ENCODE data around the gene GNG13. TPM values are rescaled to one million over a fixed set of nuclear protein-coding genes. Genes with fewer than 3 reads are reported as not detected.

GNG13 gene
- total and polyA plus RNA-seq, 2 experiments from 2014 or later = 0.29 TPM; not detected in 1

GRCh38 chr16:807347-808084, 7.0 kb upstream of the GNG13 start:
- Mint-ChIP-seq H3K4me3 (peak overlapping the region; percentile 98), H3K36me3 (ENCODE audit: low read depth) (0 out of 3 replicates have a peak, but pooled peaks cover 3% of the 10 kb centered on the region), H3K27ac (peak overlapping the region; percentile 86), H3K27me3 (ENCODE audit: insufficient read depth, low read depth, poor library complexity) (peaks cover 27% of the 10 kb centered on the region), H3K4me1 (peaks cover 12% of the 10 kb centered on the region), H3K9me3 (peaks cover 5% of the 10 kb centered on the region; the same call in 2 of the 3 replicates)
- H3K4me1 ChIP-seq (ENCODE audit: insufficient read depth) = no peaks in the 10 kb centered on the region
- peak overlapping the region; percentile 84; the same call in 1 of the 2 replicates for H3K27ac ChIP-seq (ENCODE audit: low read depth)
- H4K20me1 ChIP-seq (replicated peaks; ENCODE audit: insufficient read depth) = peaks cover 3% of the 10 kb centered on the region; the same call in 1 of the 2 replicates
- H3K27me3 ChIP-seq (ENCODE audit: insufficient read depth) = peaks cover 24% of the 10 kb centered on the region
- ATAC-seq (peak; percentile 92), DNase-seq (ENCODE audit: low spot score) (peak; percentile 97)
- H3K4me3 ChIP-seq = peak overlapping the region; percentile 90
- no peaks in the 10 kb centered on the region for H3K9me2 ChIP-seq (ENCODE audit: insufficient read depth)
- peak overlapping the region; percentile 93 for H3K4me2 ChIP-seq
- H3F3A ChIP-seq (replicated peaks; ENCODE audit: low read depth) = peaks cover 6% of the 10 kb centered on the region
- TF ChIP-seq JUNB (IDR thresholded peaks at IDR 0.05; ENCODE audit: unreplicated experiment) (no peak), CREB1 (CRISPR knock-in tag; IDR thresholded peaks at IDR 0.05; ENCODE audit: low read depth) (peak; percentile 98), POLR2AphosphoS5 (IDR thresholded peaks at IDR 0.05; ENCODE audit: low read depth) (peak; percentile 74), ZNF331 (CRISPR knock-in tag; IDR thresholded peaks at IDR 0.05; ENCODE audit: low read depth) (no peak), ZNF114 (CRISPR knock-in tag; IDR thresholded peaks at IDR 0.05) (0 out of 2 replicates have a peak, but pooled peaks have one; percentile 20), ETS1 (IDR thresholded peaks at IDR 0.05) (peak; percentile 96)
- H3K79me2 ChIP-seq (replicated peaks; ENCODE audit: insufficient read depth) = peaks cover 4% of the 10 kb centered on the region; the same call in 1 of the 2 replicates
- H3K36me3 ChIP-seq (ENCODE audit: insufficient read depth) = no peaks in the 10 kb centered on the region
- H2AFZ ChIP-seq = peak overlapping the region; percentile 99

GRCh38 chr16:805474-805873, 4.9 kb upstream of the GNG13 start:
- H3K9me3 Mint-ChIP-seq = peaks cover 5% of the 10 kb centered on the region; the same call in 2 of the 3 replicates
- DNase-seq (ENCODE audit: low spot score) (no peak), ATAC-seq (no peak)
- Histone ChIP-seq H3K9me2 (ENCODE audit: insufficient read depth) (no peaks in the 10 kb centered on the region), H3F3A (replicated peaks; ENCODE audit: low read depth) (no peaks in the 10 kb centered on the region; the same call in 1 of the 2 replicates), H2AFZ (no peak overlapping the region), H3K4me1 (ENCODE audit: insufficient read depth) (peaks cover 3% of the 10 kb centered on the region; the same call in 1 of the 2 replicates), H3K4me3 (no peak overlapping the region), H3K4me2 (no peak overlapping the region), H3K27ac (ENCODE audit: low read depth) (no peak overlapping the region), H4K20me1 (replicated peaks; ENCODE audit: insufficient read depth) (no peaks in the 10 kb centered on the region; the same call in 1 of the 2 replicates), H3K27me3 (ENCODE audit: insufficient read depth) (peaks cover 43% of the 10 kb centered on the region), H3K36me3 (ENCODE audit: insufficient read depth) (no peaks in the 10 kb centered on the region), H3K79me2 (replicated peaks; ENCODE audit: insufficient read depth) (peaks cover 4% of the 10 kb centered on the region; the same call in 1 of the 2 replicates)
- peaks cover 31% of the 10 kb centered on the region for H3K27me3 Mint-ChIP-seq (ENCODE audit: insufficient read depth, low read depth, poor library complexity)
- H3K4me1 Mint-ChIP-seq = peaks cover 12% of the 10 kb centered on the region
- no peak overlapping the region for H3K27ac Mint-ChIP-seq
- TF ChIP-seq NANOG (IDR thresholded peaks at IDR 0.05; ENCODE audit: borderline replicate concordance) (no peak), POLR2AphosphoS5 (IDR thresholded peaks at IDR 0.05; ENCODE audit: low read depth) (peak; percentile 31; the same call in 1 of the 2 replicates)
- H3K4me3 Mint-ChIP-seq = no peak overlapping the region
- 0 out of 3 replicates have a peak, but pooled peaks cover 3% of the 10 kb centered on the region for H3K36me3 Mint-ChIP-seq (ENCODE audit: low read depth)
